Daoy (cell line): ENCODE results near the gene MPPED2. TPM values are rescaled to one million over a fixed set of nuclear protein-coding genes. Genes with fewer than 3 reads are reported as not detected.
A peak's percentile ranks its signal among the peaks of the same experiment; 100 is the strongest.

ENCODE experiments used
- DNase-seq: peaks from one replicate; pipeline ENCODE4 v3.0.0-alpha.2; 2015; ENCODE audit warnings: low read depth
- total RNA-seq: library from RNA; depleted of rRNA; stranded (reverse); fragments of >200 nt; shearing (Covaris generic); gene quantifications from 2 replicates; pipeline ENCODE4 v1.2.3, GENCODE V29; 2014; rRNA removed

The MPPED2 gene, protein sequence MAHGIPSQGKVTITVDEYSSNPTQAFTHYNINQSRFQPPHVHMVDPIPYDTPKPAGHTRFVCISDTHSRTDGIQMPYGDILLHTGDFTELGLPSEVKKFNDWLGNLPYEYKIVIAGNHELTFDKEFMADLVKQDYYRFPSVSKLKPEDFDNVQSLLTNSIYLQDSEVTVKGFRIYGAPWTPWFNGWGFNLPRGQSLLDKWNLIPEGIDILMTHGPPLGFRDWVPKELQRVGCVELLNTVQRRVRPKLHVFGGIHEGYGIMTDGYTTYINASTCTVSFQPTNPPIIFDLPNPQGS
- 0.74 TPM in 1 of 2 replicates, not detected in the other for total RNA-seq

DNA sequence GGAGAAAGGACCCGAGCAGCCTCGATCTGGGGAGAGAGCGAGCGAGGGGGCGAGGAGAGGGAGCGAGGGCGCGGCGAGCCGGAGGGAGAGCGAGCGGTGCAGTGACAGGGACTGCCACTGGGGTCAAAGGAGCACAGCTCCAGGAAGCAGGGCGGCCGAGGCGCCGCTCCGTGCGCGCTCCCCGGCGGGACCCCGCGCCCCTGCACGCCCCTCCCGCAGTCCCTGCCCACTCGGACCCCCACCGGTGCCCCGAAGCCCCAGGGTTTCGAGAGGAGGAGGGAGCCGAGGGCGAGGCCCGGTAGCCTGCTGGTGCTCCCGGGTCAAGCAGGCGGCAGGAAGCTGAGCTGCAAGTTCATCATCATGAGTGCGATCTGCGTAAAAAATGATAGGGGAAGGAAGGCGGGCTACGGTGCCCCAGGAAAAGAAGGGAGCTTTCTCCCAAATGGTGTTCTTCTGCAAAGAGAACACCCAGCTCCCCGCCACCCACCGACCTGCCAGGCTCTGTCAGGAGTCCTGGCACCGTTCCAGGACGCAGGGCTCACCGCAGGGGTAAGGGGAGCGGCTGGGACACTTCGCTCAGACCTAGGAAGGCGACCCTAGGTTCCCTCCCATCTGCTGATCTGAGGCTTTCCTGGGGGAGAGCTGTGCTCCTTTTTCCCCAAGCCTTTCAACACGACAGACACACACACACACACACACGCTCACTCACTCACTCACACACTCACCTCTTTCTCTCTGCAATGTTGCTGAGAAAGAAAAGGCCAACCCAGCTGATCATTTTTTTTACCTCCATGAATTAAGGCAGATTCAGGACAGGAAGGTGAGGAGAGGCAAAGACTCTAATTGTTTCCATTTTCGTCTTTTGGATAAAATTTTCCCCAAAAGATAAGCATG, at the start of gene MPPED2:
Gene MPPED2 (minus strand): TSS at position 103 of the 894 bp plus-strand sequence. CDS start 5,980 bp downstream, outside the sequence.
- peak; percentile 36 for DNase-seq

DNA sequence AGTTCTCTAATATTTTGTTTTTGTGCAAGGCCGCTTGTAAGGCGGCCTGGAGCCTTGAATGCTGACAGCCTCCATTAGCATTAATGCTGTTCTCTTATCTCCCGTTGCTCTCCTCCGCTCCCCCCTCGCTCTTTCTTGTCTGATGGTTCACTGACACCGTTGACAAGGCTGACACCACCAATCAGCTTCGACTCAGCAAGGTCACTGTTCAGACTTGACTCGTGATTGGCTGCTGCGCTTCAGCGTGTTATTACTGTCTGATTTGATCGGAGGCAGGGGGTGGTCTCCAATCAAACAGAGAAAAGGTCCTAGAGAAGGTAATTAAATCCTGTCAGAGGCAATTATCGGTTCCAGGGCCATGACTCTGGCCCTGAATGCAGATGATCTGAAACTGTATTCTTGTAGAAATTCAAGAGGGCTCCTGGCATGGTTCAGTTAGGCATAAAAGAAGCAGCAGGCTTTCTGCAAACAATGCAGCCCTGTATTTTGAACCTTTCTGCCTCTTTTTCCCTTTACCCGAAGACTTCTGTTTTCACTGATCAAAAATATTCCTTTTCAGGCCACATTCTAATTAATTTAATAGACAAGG, 49.3 kb upstream of the MPPED2 start:
- DNase-seq: peak; percentile 60

DNA sequence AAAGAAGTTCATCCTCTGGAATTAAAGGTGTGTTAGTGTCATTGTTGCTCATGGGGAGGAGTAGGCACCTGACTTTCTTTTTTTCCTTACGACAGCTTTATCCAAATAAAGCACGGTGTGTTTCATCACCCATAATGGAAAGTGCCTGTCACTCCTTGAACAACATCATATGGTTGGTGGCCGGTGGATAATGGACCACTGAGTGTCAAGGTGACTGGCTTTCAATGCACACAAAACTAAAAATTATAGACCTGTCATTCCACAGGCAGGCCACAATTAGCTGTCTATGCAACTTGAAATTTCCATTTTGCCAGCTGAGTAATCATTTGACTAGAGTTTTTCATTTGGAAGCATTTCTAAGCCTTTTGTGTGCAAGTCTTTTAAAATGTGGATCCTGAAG, 45.0 kb upstream of the MPPED2 start:
- no peak for DNase-seq

DNA sequence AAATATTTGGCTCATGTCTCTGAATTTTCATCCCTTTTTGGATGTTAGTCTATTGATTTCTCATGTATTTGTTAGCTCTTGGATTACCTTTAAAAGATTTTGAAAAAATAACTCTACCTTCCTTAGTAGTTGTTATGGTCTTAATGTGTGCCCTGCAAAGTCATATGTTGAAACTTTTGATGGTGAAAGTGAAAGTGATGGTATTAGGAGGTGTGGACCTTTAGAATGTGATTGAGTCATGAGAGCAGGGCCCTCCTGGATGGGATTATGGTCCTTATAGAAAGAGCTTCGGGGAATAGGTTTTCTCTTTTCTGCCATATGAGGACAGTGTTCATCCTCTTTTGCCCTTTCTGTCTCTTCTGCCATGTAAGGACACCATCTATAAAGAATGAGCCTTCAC, 33.6 kb upstream of the MPPED2 start:
- DNase-seq: no peak

DNA sequence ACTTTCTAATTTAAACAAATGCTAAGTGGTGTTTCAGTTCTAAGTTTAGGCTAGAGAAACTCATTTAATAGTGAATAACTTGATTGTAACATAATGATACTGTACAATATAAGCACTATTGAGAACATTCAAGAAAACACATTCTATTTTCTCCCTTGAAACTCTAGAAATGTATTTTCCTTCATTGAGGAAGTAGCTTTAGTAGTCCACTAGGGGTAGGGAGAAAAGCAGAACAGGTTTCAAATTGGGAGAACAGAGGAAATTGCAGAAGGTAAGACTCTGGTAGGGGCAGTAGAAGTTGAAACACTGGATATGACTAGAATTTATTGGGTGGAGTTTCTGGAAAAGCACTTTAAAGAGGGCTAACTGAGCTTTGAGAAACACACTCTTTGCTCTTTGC, 31.6 kb upstream of the MPPED2 start:
- DNase-seq: no peak

DNA sequence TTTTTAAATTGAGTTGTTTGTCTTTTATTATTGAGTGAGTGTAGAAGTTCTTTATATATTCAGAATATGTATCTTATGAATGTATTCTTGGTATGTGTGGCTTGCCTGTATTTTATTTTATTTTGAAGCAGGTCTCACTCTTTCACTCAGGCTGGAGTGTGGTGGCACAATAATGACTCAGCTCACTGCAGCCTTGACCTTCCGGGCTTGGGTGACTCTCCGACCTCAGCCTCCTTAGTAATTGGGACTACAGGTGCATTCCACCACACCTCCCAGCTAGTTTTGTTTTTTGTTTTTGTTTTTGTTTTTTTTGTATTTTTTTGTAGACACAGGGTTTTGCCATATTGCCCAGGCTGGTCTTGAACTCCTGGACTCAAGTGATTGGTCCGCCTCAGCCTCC, 24.5 kb upstream of the MPPED2 start:
- DNase-seq: no peak

DNA sequence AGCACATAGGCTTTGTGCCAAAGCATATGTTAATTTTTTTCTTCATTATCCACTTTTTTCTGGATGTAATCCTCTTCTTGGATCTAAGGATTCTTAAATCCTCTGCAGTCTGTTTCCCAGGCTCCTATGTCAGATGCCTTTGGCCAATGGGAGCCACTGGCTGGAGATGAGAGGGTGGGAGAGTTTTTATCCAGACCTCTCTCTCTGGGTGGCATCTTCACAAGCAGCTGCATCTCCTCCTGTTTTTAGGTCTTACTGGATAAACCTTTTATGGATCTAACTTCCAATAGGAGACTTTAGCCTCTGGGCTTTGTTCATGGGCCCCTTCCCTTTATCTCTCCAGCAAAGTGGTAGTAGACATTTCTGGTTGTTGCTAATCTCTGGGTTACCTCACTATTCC, 22.4 kb upstream of the MPPED2 start:
- DNase-seq: no peak

DNA sequence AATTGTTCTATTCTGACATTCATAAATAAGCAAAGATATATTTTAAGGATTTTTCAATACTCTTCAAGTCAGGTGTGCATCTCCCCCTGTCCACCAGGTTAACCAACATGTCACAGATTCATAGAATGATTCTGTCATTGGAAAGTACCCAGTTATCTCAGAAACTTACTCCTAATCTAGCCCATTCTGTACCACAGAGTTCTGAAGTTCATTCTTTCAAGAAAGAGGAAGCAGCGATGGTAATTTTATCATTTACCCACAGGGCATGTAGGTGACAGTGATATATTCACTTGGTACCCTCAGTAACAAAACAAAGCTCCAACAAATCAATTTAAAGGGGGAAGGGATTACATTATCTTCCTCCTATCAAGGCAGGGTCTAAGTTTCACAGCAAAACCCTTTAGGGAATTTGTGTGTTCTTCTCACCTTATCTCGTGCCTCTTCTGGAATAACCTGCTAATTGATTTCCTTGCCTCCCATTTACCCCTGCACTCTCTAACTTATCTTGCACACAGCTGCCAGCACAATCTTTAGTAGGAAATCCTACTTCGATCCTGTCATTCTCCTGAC, 19.0 kb upstream of the MPPED2 start:
- no peak for DNase-seq

DNA sequence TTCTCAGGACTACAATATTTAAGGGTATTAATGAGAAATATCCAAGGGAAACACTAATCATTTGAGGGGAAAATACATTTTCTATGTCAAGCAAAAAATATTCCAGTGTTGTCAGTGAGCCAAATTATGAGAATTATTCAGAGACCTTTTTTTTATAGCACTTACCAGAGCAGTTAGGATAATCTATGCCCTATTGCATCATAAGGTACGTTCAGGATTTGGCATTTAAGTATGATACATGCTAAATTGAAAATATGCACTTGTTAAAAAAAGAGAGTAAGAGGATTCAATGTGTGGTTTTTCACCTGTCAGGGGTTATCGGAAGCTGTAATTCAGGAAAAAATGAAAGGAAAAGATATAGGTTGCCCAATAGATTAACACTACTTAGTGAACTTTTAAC, 17.2 kb upstream of the MPPED2 start:
- no peak for DNase-seq

DNA sequence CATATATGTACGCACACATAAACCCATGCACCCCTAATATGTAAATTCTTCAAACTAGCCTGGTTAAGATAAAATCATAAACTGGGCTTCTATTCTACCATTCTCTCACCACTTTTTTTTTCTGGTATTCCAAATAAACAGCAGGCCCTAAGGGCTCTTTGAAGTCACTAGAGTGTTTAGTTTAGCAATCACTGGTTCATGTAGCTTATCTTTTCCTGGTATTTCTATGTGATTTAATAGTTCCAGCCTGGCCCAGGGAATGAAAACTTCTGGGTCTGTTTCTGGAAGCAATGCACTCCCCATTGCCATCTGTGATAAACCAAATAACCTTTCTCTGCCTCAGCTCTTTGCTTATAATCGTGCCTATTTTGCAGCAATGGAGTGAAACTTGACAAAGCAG, 10.7 kb upstream of the MPPED2 start:
- no peak for DNase-seq

DNA sequence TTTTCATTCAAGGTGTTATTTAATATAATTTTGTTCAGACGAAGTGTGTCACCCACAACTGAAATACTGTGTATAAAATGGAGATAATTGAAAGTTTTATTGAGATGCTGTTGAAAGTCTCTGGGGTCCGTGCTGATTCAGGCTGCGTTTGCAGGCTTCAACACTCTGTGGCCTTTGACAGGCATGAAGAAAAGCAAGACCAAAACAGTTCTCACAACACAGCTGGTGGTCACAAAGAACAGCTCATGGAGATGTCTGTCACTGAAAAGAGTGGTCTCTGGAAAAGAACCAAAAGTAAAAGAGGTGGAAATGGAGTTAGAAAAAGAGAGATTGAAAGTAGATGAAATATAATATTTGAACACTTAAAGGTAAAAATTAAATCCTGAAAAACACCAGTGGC, 9.8 kb upstream of the MPPED2 start:
- DNase-seq: no peak

DNA sequence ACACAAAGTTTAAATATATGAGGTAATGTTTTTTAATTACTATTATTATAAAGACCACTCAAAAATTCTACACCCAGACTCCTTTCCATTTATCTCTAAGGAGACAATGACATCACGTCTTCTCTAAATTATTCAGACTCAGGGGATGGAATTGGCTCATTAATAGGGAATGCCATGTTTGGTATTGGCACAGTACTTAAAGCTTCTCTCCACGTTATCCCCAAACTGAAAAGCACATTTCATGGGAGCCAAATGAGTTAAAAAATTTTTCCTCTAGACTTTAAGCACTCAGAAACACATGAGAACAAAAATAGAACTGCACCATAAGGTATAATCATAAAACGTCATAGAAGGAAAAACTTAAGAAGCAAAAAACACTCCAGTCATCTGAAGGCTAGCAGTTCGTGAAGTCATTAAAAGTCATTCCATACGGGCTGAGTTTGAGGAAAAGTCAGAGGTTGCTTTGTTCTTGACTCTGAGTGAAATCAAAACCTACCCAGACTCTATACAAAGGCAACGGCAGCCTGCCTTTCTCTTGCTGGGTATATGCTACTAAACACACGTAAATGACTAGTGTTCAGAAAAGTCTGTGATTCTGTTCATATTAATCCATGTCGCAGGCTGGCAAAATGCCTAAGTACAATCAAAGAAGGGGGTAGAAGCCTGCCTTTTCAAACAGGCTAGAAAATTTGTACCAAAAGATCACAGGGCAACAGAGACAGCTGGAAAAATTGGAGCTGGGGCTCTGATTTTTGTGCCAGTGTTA, 8.7 kb upstream of the MPPED2 start:
- no peak for DNase-seq

DNA sequence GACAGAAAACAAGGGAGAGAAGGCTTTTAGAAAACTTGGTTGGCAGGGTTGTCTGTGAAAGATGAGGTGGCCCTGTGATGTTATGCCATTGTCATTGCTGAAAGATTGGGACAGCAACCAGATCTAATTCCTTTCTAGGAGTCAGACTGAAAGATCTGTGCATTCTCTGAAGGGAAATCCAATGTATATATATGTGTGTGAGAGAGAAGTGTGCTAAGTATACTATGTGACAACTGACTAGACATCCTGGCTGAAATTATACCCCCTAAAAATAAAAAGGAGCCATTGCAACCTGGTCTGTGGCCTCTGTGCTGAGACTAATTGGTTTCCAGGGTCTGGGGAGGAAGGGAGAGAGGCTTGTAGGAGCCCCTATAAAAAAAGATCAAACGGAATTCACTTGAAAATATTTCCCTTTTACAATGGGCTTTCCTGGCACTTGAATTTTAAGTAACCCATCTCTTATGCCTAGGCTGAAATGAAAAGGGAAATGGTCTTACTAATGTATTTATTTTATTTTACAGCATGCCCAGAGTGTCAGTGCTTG, 1.2 kb upstream of the MPPED2 start:
- DNase-seq: no peak

DNA sequence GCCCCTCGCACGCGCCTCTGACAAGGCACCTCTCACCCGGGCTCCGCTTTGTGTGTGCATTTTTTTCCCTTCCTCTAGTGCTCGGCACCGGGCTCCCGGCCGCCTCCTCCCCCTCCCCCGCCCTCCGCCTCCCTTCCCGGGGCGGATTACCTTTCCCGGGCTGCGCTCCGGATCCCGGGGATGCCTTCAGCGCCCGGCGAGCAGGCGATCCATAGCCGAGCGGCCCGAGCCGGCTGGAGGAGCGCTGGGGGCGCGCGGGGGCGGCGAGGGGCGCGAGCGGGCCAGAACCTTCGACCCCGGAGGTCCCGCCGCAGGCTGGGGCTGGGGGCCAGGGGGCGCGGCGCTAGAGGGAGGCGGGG, 282 bp downstream of the MPPED2 start:
- peak; percentile 15 for DNase-seq

DNA sequence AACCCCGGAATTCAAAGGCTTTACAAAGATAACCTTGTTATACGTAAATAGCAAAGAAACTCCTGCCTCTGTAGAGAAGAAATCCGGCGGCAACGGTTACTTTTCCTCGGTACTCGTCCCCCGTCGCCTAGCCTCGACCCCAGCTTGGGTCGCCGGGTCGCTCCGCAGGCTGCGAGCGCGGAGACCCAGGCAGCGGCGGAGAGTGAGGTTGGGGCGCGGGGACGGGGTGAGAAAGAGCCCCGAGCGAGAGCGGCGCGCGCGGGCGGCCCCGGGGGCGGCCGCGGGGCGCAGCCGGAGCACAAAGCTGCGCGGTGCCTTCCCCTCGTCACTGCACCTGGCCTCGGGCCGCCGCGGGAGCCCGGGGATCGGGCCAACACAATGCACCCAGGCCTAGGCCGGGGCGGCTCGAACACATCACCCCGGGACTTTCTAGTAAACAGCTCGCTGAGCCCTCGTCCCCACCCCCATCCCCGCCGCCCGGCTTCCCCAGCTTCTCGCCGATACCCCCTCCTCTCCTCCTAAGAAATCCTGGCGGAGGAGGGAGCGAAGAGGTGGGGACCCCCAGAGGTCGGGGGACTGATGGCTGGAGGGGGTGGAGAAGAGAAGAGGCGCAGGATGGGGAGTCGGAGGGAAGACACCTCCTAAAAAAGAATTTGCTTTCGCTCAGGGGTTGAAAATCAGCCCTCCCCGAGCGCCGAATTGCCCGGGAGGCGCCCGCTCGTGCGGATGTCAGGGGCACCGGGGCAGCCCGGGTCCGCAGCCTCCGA, 845 bp downstream of the MPPED2 start:
- DNase-seq: peak; percentile 27

DNA sequence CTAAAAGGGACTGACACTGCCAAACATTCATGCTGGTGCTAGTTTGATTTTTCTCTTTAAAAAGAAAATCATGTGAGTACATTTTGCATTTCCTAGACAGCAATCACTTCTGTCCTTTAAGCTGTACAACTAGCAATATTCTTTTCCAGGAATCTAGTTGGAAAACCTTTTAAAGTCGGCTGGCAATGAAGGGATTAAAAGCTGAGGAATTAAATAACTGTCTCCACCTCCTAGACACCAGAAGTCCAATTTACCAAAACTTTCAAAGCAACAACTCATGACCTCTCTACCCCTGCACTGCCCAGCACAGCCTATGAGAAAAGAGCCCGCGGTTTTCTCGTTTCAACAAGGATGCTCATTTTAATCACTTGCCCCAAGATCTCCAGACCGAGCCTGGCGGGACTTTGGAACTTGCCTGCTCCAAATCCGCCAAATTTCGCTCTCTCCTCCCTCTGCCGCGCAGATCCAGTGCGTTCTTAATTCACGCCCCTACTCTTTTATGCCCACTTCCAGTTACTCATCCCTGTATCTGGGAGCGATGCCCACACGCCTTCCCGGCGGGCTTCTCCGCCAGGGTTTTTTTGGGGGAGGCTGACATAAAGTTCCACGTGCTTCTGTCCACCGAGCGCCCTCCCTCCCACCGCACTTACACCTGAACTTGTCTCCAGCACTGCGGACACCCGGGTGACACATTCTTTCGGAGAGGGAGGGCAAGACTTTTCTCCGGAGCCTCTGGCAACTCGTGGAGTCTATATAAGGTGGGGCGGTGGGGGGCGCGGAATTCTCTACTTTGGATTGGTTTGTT, 2.5 kb downstream of the MPPED2 start:
- peak; percentile 12 for DNase-seq

DNA sequence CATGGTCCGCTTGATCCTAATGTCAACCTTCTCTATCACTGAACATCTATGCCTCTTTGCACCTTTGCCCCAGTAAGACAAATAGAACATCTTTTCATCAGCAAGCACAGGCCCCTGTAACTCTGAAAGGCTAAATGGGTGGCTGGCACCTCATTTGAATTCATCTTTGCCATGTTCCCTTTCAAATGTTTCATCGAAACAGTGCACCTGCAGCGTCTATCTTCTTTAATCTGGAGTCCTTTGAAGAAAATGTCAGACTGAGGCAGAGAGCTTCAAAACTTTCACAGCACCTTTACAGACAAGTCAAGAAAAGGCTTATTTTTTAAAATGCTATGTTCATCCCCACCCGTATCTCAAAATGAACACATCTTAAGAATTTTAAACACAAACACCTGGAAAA, 3.4 kb downstream of the MPPED2 start:
- DNase-seq: no peak

DNA sequence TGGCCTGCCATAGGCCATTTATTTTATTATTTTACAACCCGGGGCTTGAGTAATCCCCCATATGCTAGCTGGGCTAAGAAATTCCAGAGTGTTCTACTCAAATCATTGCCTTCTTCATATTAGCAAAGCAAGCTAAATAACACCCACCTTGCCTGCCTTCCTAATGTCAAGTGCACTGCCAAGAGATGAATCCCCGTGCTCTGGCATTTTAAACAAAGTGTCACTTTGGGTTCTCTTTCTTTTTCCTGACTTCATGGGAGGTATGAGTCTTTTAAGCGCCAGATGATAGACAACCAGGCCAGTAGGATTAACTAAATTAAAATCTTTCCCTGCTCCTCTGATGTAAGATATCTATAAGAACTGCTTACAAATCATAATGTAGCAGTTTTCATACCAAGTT, 4.5 kb downstream of the MPPED2 start:
- no peak for DNase-seq

DNA sequence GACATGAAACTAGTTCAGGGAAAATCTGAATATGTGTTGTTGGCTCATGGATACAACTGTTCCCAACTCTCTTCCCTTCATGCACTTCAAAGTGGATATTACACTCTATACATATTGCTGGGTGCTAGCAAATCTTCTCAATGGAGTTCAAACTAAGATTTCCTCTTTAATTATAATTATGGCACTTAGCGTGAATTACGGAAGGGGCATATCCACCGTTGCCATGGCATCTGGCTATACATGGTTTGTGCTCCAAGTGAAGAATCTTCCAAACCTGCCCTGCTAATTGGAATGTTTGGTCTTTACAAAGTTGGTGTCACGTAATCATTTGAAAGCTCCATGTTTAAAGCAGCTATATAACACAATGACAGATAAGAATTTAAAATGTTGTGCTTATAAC, 5.6 kb downstream of the MPPED2 start:
- no peak for DNase-seq
